WTC11 (cell line): ENCODE measurements around the gene CNTLN. TPM values are rescaled to one million over a fixed set of nuclear protein-coding genes. Genes with fewer than 3 reads are reported as not detected.
"Not testable (repeated sequence)": the region's sequence is repeated elsewhere in the genome, so short reads cannot be mapped to it uniquely, and the experiment has no call there.

ENCODE experiments used
- ATAC-seq: fragments of 200-7000 bp; cut with Tn5 transposase; 2 replicates; pipeline ENCODE4 v1.10.0; 2021; ENCODE audit warnings: mild to moderate bottlenecking, moderate library complexity
- CTCF ChIA-PET: fragments of 300-600 bp; sonication (Branson Sonifier 250); formaldehyde crosslinking; loops from one replicate; lab custom pipeline; 2021; ENCODE audit warnings: antibody characterized with exemption; lab: Charles Lee
- POLR2A ChIA-PET: fragments of 350-600 bp; sonication (Branson Sonifier 250); formaldehyde crosslinking; loops from one replicate; lab custom pipeline; 2021; ENCODE audit warnings: antibody characterized with exemption; lab: Charles Lee
- DNase-seq: peaks from one replicate; pipeline ENCODE4 v3.0.0; 2021; ENCODE audit warnings: low spot score
- H3K27ac Mint-ChIP-seq: 2 replicates; pipeline ENCODE4 v1.8.0; 2021; ENCODE audit warnings: mixed read lengths
- H3K27me3 Mint-ChIP-seq: 2 replicates; pipeline ENCODE4 v1.8.0; 2021; ENCODE audit warnings: low read depth, mild to moderate bottlenecking, moderate library complexity, mixed read lengths
- H3K36me3 Mint-ChIP-seq: 2 replicates; pipeline ENCODE4 v1.8.0; 2021; ENCODE audit warnings: mixed read lengths
- H3K4me1 Mint-ChIP-seq: 2 replicates; pipeline ENCODE4 v1.8.0; 2022; ENCODE audit warnings: mixed read lengths
- H3K4me3 Mint-ChIP-seq: 2 replicates; pipeline ENCODE4 v1.8.0; 2021; ENCODE audit warnings: mild to moderate bottlenecking, moderate library complexity, mixed read lengths
- H3K9me3 Mint-ChIP-seq: 2 replicates; pipeline ENCODE4 v1.8.0; 2021; ENCODE audit warnings: mixed read lengths
- CTCF ChIP-seq: fragments of 200-600 bp; IDR thresholded peaks from 2 replicates; pipeline ENCODE4 v1.8.0; 2022; ENCODE audit warnings: antibody characterized with exemption
- E2F1 ChIP-seq: sonication (generic); formaldehyde crosslinking; IDR thresholded peaks from 2 replicates; pipeline ENCODE4 v1.8.0; 2022; ENCODE audit warnings: mild to moderate bottlenecking, missing genetic modification reagents
- FOXK1 ChIP-seq: sonication (generic); formaldehyde crosslinking; IDR thresholded peaks from 2 replicates; pipeline ENCODE4 v1.8.0; 2022; ENCODE audit warnings: mild to moderate bottlenecking, moderate library complexity, missing genetic modification reagents
- FOXP4 ChIP-seq: sonication (generic); formaldehyde crosslinking; IDR thresholded peaks from 2 replicates; pipeline ENCODE4 v1.8.0; 2022; ENCODE audit warnings: mild to moderate bottlenecking, missing genetic modification reagents
- MAX ChIP-seq: sonication (generic); formaldehyde crosslinking; IDR thresholded peaks from 2 replicates; pipeline ENCODE4 v1.8.0; 2022; ENCODE audit warnings: mild to moderate bottlenecking, missing genetic modification reagents
- NFATC4 ChIP-seq: fragments of 250-450 bp; sonication (Bioruptor Pico); IDR thresholded peaks from 2 replicates; pipeline ENCODE4 v1.9.0; 2021; ENCODE audit warnings: mild to moderate bottlenecking
- SOX15 ChIP-seq: fragments of 250-450 bp; sonication (Bioruptor Pico); IDR thresholded peaks from 2 replicates; pipeline ENCODE4 v1.9.0; 2021; ENCODE audit warnings: mild to moderate bottlenecking
- STAT6 ChIP-seq: sonication (generic); formaldehyde crosslinking; conservative IDR thresholded peaks from 2 replicates; pipeline ENCODE4 v1.8.1; 2023; ENCODE audit warnings: mild to moderate bottlenecking, low read depth, missing genetic modification reagents, moderate library complexity
- TEAD4 ChIP-seq: sonication (generic); formaldehyde crosslinking; IDR thresholded peaks from 2 replicates; pipeline ENCODE4 v1.8.0; 2022; ENCODE audit warnings: mild to moderate bottlenecking, missing genetic modification reagents
- ZNF281 ChIP-seq: sonication (generic); formaldehyde crosslinking; IDR thresholded peaks from 2 replicates; pipeline ENCODE4 v1.8.0; 2023; ENCODE audit warnings: mild to moderate bottlenecking, missing genetic modification reagents
- ZNF396 ChIP-seq: fragments of 250-450 bp; sonication (Bioruptor Pico); IDR thresholded peaks from 2 replicates; pipeline ENCODE4 v1.8.0; 2021; ENCODE audit warnings: mild to moderate bottlenecking, moderate library complexity, borderline replicate concordance
- total RNA-seq: library from RNA; stranded (reverse); gene quantifications from 3 replicates; pipeline ENCODE4 v1.2.3, GENCODE V29; 2021

The CNTLN gene
- total RNA-seq, 1 experiment from 2014 or later = 13.4 TPM

- H3K36me3 Mint-ChIP-seq, H3K9me3 Mint-ChIP-seq, POLR2A ChIA-PET, H3K27me3 Mint-ChIP-seq, ATAC-seq: not testable (repeated sequence)
- Mint-ChIP-seq H3K4me1 (peaks cover 26% of the 10 kb centered on the region), H3K4me3 (peak overlapping the region; percentile 50), H3K27ac (peak overlapping the region; percentile 60)
- peak; percentile 73 for DNase-seq
- 0 out of 2 replicates have a peak, but pooled peaks have one; percentile 25 for TF ChIP-seq FOXP4 (CRISPR knock-in tag)
- peak; percentile 92 for TF ChIP-seq FOXK1 (CRISPR knock-in tag)
- TF ChIP-seq MAX (CRISPR knock-in tag) = peak; percentile 23; the same call in 1 of the 2 replicates
- CTCF ChIA-PET = interaction anchor here (1.0 kb wide), 1 partner anchor 134 kb away, joined by 3 read pairs; no protein-coding TSS in a partner anchor
Measured at GRCh38 chr9:17268531-17269188, 133.8 kb downstream of the CNTLN start.

GRCh38 chr9:17269799-17270198 lies 135.0 kb downstream of the CNTLN start:
- Mint-ChIP-seq H3K27me3 (no peaks in the 10 kb centered on the region), H3K9me3 (no peaks in the 10 kb centered on the region), H3K27ac (no peak overlapping the region), H3K4me1 (peaks cover 26% of the 10 kb centered on the region), H3K4me3 (no peak overlapping the region)
- POLR2A ChIA-PET = no interaction called here
- TF ChIP-seq SOX15 (no peak), NFATC4 (CRISPR knock-in tag) (no peak), ZNF281 (CRISPR knock-in tag) (no peak), CTCF (no peak), E2F1 (no peak), TEAD4 (CRISPR knock-in tag) (no peak), STAT6 (CRISPR knock-in tag) (no peak), ZNF396 (CRISPR knock-in tag) (no peak)
- TF ChIP-seq, all 79 proteins: peak for 0
- peaks cover 2% of the 10 kb centered on the region; the same call in 1 of the 2 replicates for H3K36me3 Mint-ChIP-seq
- DNase-seq (no peak), ATAC-seq (no peak)
- CTCF ChIA-PET = no interaction called here
